Colonic mucosa (tissue), 4 donors: ENCODE measurements around the gene ZMPSTE24. TPM values are rescaled to one million over a fixed set of nuclear protein-coding genes. Genes with fewer than 3 reads are reported as not detected.

Experiments used
- DNase-seq: peaks from one replicate; pipeline ENCODE4 v3.0.0-alpha.2; 2020
- H3K27ac ChIP-seq: fragments of 200-600 bp; one replicate; pipeline ENCODE4 v1.8.0; 2021
- H3K27me3 ChIP-seq: fragments of 200-600 bp; one replicate; pipeline ENCODE4 v1.8.0; 2021
- H3K36me3 ChIP-seq: fragments of 200-600 bp; one replicate; pipeline ENCODE4 v1.8.0; 2021
- H3K4me1 ChIP-seq: fragments of 200-600 bp; one replicate; pipeline ENCODE4 v1.8.0; 2021; ENCODE audit warnings: mild to moderate bottlenecking
- H3K4me3 ChIP-seq: fragments of 200-600 bp; one replicate; pipeline ENCODE4 v1.8.0; 2021
- H3K9ac ChIP-seq, 2 donors: one replicate each; pipeline ENCODE4 v1.7.0; 2013; ENCODE audit warnings: control low read depth in 2 of 2, low read depth in 2 of 2, low read length in 2 of 2
- H3K9me3 ChIP-seq: fragments of 200-600 bp; one replicate; pipeline ENCODE4 v1.8.0; 2021
- intact Hi-C: fragments of 100-400 bp; cut with DNase I; formaldehyde crosslinking; loops from one replicate; pipeline ENCODE4 v1.14.1; 2022
- total RNA-seq, 2 donors: library from RNA; stranded (reverse); fragmentation: NEBNext Ultra II Directional in 1 of 2; extraction: Animal tissue kit (Norgen Biotek cat#: 25700) in 1 of 2; gene quantifications; one replicate each; pipeline ENCODE4 v1.2.1, GENCODE V29; 2021
- TF ChIP-seq, protein P1 (sequence below): fragments of 200-600 bp; IDR thresholded peaks from one replicate; pipeline ENCODE4 v1.8.0; 2022; ENCODE audit warnings: antibody characterized with exemption, mild to moderate bottlenecking
- donor health status: healthy.
- donor health status: DM: no; HTN: no; CAD: no.
- donor health status: DM: no; HTN: no; CAD: no.

Gene ZMPSTE24
- total RNA-seq, 2 donors from 2014 or later: 49.7 to 62.8 TPM

DNA sequence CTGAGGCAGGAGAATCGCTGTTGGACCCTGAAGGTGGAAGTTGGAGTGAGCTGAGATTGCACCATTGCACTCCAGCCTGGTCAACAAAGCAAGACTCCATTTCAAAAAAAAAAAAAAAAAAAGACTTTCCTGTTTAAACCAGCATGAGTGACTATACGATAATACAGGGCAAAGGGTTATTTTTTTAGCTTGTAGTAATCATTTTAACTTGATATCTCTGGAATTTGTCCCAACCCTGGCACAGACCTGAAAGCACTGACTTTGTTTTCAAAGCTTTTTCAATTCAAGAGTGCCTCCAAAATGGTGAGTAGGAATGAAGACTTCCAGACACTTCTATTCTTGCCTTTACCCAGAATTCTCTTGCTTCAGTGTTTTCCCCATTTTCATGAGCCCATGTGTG, 14.7 kb upstream of the ZMPSTE24 start:
- no peaks in the 10 kb centered on the region for H3K27me3 ChIP-seq
- intact Hi-C loops: no loop called here
- no peak overlapping the region for H3K4me3 ChIP-seq
- no peaks in the 10 kb centered on the region for H3K36me3 ChIP-seq
- TF ChIP-seq, protein P1, sequence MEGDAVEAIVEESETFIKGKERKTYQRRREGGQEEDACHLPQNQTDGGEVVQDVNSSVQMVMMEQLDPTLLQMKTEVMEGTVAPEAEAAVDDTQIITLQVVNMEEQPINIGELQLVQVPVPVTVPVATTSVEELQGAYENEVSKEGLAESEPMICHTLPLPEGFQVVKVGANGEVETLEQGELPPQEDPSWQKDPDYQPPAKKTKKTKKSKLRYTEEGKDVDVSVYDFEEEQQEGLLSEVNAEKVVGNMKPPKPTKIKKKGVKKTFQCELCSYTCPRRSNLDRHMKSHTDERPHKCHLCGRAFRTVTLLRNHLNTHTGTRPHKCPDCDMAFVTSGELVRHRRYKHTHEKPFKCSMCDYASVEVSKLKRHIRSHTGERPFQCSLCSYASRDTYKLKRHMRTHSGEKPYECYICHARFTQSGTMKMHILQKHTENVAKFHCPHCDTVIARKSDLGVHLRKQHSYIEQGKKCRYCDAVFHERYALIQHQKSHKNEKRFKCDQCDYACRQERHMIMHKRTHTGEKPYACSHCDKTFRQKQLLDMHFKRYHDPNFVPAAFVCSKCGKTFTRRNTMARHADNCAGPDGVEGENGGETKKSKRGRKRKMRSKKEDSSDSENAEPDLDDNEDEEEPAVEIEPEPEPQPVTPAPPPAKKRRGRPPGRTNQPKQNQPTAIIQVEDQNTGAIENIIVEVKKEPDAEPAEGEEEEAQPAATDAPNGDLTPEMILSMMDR: no peak
- DNase-seq: no peak
- H3K27ac ChIP-seq: no peak overlapping the region
- H3K9me3 ChIP-seq: no peaks in the 10 kb centered on the region
- H3K4me1 ChIP-seq: no peaks in the 10 kb centered on the region
- no peak overlapping the region for H3K9ac ChIP-seq

DNA sequence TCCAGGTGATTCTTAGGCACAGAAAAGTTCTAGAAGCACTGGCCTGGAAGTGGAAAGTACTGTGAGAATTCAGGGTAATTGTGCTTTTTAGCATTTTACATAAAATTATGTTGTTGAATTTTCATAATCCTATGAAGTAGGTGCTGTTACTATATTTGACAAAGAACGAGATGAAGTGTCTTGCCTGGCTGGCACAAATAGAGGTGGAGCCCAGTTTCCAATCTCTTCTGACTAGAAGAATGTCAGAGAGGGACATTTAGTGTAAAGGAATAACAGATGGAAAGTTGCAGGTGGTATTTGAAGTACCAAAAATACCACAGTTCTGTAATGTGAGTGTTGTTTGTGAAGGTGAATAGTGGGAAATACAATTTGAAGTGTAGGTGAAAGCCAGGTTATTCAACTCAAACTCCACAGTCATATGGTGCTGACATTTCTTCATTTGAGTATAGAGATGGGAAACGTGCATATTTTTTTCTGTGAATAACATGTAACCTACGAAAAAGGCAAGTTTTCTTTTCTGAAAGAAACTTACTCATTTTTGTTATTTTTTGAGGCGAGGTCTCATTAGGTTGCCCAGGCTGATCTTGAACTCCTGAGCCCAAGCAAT, 13.8 kb upstream of the ZMPSTE24 start:
- H3K4me1 ChIP-seq: no peaks in the 10 kb centered on the region
- TF ChIP-seq, protein P1: no peak
- no peaks in the 10 kb centered on the region for H3K9me3 ChIP-seq
- H3K4me3 ChIP-seq: no peak overlapping the region
- no peak for DNase-seq
- intact Hi-C loops: no loop called here
- H3K9ac ChIP-seq: no peak overlapping the region
- H3K27me3 ChIP-seq: no peaks in the 10 kb centered on the region
- no peaks in the 10 kb centered on the region for H3K36me3 ChIP-seq
- no peak overlapping the region for H3K27ac ChIP-seq

DNA sequence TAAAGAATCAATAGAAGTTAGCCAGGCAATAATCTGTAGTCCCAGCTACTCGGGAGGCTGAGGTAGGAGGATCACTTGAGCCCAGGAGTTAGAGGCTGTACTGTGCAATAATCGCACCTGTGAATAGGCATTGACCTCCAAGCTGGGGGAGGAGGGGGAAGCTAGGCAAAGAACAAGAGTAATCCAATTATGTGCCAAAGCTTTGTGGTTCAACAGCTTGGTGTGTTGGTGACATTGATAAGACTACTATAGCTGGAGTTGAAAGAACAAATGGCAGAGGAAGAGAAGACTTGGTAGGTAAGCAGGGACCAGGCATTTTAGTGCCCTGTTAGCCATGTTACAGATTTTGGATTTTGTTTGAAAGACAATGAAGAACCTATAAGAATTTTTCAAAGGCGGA, 12.3 kb upstream of the ZMPSTE24 start:
- intact Hi-C loops: no loop called here
- no peaks in the 10 kb centered on the region for H3K36me3 ChIP-seq
- H3K4me1 ChIP-seq: no peaks in the 10 kb centered on the region

DNA sequence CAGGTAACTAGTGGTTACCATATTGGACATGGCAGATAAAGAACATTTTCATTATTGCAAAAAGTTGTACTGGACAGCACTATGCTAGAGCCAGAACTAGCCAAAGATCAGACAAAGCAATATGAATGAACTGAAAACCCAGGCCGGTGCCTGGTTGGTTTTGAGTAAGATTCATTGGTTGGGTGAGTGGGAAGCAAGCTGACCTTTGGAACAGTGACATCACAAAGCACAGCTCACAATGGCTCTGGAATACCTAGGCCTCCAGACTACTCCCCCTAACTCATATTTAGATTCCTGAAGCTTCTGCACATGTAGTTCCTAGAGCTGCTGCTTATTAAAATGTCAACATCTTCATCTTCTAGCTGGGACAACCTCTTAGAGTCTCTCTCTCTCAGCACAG, 10.4 kb upstream of the ZMPSTE24 start, which contains the start of gene TMCO2:
Gene TMCO2 (plus strand): TSS at position 283 of the 400 bp plus-strand sequence. CDS start 57 bp downstream, at position 340.
- Histone ChIP-seq H3K9ac (no peak within 1 kb of the TSS), H3K36me3 (no peaks in the 10 kb centered on the region), H3K9me3 (no peaks in the 10 kb centered on the region), H3K4me3 (no peak within 1 kb of the TSS), H3K27me3 (no peaks in the 10 kb centered on the region), H3K27ac (no peak within 1 kb of the TSS), H3K4me1 (no peaks in the 10 kb centered on the region)
- intact Hi-C loops: no loop called here
- no peak for DNase-seq
- TF ChIP-seq, protein P1: no peak

More for the DNA sequence above, 12.3 kb upstream of the ZMPSTE24 start:
- Histone ChIP-seq H3K27ac (no peak overlapping the region), H3K9ac (no peak overlapping the region), H3K27me3 (no peaks in the 10 kb centered on the region), H3K9me3 (no peaks in the 10 kb centered on the region), H3K4me3 (no peak overlapping the region)
- TF ChIP-seq, protein P1: no peak
- DNase-seq: no peak

DNA sequence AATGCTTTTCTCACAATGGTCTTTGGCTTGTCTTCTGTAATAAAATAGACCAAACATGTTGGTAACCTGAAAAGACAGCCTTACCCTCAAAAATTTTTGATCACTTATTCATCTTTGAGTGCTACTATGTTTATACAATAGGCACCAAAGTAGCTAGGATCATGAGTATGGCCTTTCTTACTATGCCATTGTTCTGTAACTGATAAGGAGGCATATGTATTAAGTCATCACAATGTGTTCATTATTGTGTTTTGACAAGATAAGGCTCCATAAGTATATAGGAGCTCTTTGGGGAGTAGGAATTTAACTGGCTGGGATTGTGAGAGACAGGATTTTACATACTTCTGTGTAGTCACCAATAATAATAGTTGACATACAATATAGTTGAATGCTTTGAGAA, 9.6 kb upstream of the ZMPSTE24 start:
- no peak for DNase-seq

More for the DNA sequence above, 9.6 kb upstream of the ZMPSTE24 start:
- intact Hi-C loops: no loop called here
- Histone ChIP-seq H3K27ac (no peak overlapping the region), H3K27me3 (no peaks in the 10 kb centered on the region), H3K9ac (no peak overlapping the region), H3K36me3 (no peaks in the 10 kb centered on the region), H3K4me3 (no peak overlapping the region), H3K9me3 (no peaks in the 10 kb centered on the region), H3K4me1 (no peaks in the 10 kb centered on the region)
- TF ChIP-seq, protein P1: no peak
